GM12878 (cell line): ENCODE measurements around the gene NPBWR2. TPM values are rescaled to one million over a fixed set of nuclear protein-coding genes. Genes with fewer than 3 reads are reported as not detected.

ENCODE experiments used
- ASH2L ChIP-seq: fragments of 300-600, 200-600 bp; sonication (generic); IDR thresholded peaks from 2 replicates; pipeline ENCODE4 v1.6.1; 2017; ENCODE audit warnings: low read depth, mild to moderate bottlenecking, borderline replicate concordance
- ATF7 ChIP-seq: fragments of 450-650 bp; IDR thresholded peaks from 2 replicates; pipeline ENCODE4 v1.6.1; 2016; ENCODE audit warnings: low read depth, mild to moderate bottlenecking
- CREM ChIP-seq: IDR thresholded peaks from 2 replicates; pipeline ENCODE4 v1.6.1; 2014; ENCODE audit warnings: antibody characterized with exemption, low read depth
- DPF2 ChIP-seq: fragments of 450-650 bp; IDR thresholded peaks from 2 replicates; pipeline ENCODE4 v1.6.1; 2017; ENCODE audit warnings: mild to moderate bottlenecking
- EGR1 ChIP-seq, 2 experiments: IDR thresholded peaks; 1 replicate in 1 of 2; 2 replicates in 1 of 2; pipeline ENCODE4 v1.6.1; 2011 to 2012; ENCODE audit warnings: low read depth in 2 of 2, low read length in 2 of 2, borderline replicate concordance in 1 of 2, mild to moderate bottlenecking in 1 of 2, moderate library complexity in 1 of 2
- EZH2 ChIP-seq: IDR thresholded peaks from 2 replicates; pipeline ENCODE4 v1.6.1; 2012; ENCODE audit warnings: low read depth, mild to moderate bottlenecking, control low read depth, inconsistent platforms, low read length, borderline replicate concordance; ENCODE audit not compliant: control insufficient read depth
- FOXK2 ChIP-seq: fragments of 450-650 bp; IDR thresholded peaks from 2 replicates; pipeline ENCODE4 v1.6.1; 2017; ENCODE audit warnings: mild to moderate bottlenecking, moderate library complexity
- HCFC1 ChIP-seq: fragments of 150-350 bp; IDR thresholded peaks from 2 replicates; pipeline ENCODE4 v1.6.1; 2014; ENCODE audit warnings: low read length
- HDAC6 ChIP-seq: fragments of 200-600 bp; sonication (generic); IDR thresholded peaks from one replicate; pipeline ENCODE4 v1.8.0; 2017; ENCODE audit warnings: antibody characterized with exemption; ENCODE audit not compliant: unreplicated experiment
- IKZF2 ChIP-seq, 2 experiments: fragments of 450-650 bp; IDR thresholded peaks; 2 replicates each; pipeline ENCODE4 v1.6.1; 2017; ENCODE audit warnings: mild to moderate bottlenecking in 2 of 2, moderate library complexity in 2 of 2
- IRF5 ChIP-seq: fragments of 450-650 bp; IDR thresholded peaks from 2 replicates; pipeline ENCODE4 v1.6.1; 2017; ENCODE audit warnings: borderline replicate concordance
- KAT2A ChIP-seq: conservative IDR thresholded peaks from 2 replicates; pipeline ENCODE4 v1.6.1; 2011; ENCODE audit warnings: low read depth, low read length; ENCODE audit not compliant: control insufficient read depth
- NRF1 ChIP-seq: conservative IDR thresholded peaks from 2 replicates; pipeline ENCODE4 v1.6.1; 2011; ENCODE audit warnings: mild to moderate bottlenecking, low read depth, low read length, improper control_type of control experiment
- PAX5 ChIP-seq: IDR thresholded peaks from 2 replicates; pipeline ENCODE4 v1.6.1; 2011; ENCODE audit warnings: low read depth, low read length, borderline replicate concordance
- PRDM15 ChIP-seq: fragments of 450-650 bp; formaldehyde crosslinking; IDR thresholded peaks from 2 replicates; pipeline ENCODE4 v1.4.0; 2020; ENCODE audit warnings: mild to moderate bottlenecking, moderate library complexity
- RAD21 ChIP-seq: IDR thresholded peaks from 2 replicates; pipeline ENCODE4 v1.6.1; 2011; ENCODE audit warnings: mild to moderate bottlenecking, low read depth, low read length, moderate library complexity; ENCODE audit not compliant: insufficient read depth
- SKIL ChIP-seq: fragments of 450-650 bp; IDR thresholded peaks from 2 replicates; pipeline ENCODE4 v1.6.1; 2017; ENCODE audit warnings: mild to moderate bottlenecking, low read depth, inconsistent platforms; ENCODE audit not compliant: poor library complexity, severe bottlenecking
- SPI1 ChIP-seq: IDR thresholded peaks from 2 replicates; pipeline ENCODE4 v1.6.1; 2011; ENCODE audit warnings: low read depth, mild to moderate bottlenecking, low read length, moderate library complexity, borderline replicate concordance; ENCODE audit not compliant: insufficient read depth
- TBL1XR1 ChIP-seq: IDR thresholded peaks from 2 replicates; pipeline ENCODE4 v1.6.1; 2012; ENCODE audit warnings: low read depth, low read length, improper control_type of control experiment
- TCF12 ChIP-seq: IDR thresholded peaks from 2 replicates; pipeline ENCODE4 v1.6.1; 2011; ENCODE audit warnings: low read depth, mild to moderate bottlenecking, low read length
- TCF3 ChIP-seq: IDR thresholded peaks from 2 replicates; pipeline ENCODE4 v1.6.1; 2012; ENCODE audit warnings: low read depth, mild to moderate bottlenecking, low read length, borderline replicate concordance; ENCODE audit not compliant: insufficient read depth
- USF2 ChIP-seq: IDR thresholded peaks from 2 replicates; pipeline ENCODE4 v1.6.1; 2011; ENCODE audit warnings: low read depth, low read length, improper control_type of control experiment, borderline replicate concordance
- YY1 ChIP-seq: IDR thresholded peaks from 2 replicates; pipeline ENCODE4 v1.6.1; 2011; ENCODE audit warnings: low read depth, mild to moderate bottlenecking, low read length
- polyA plus RNA-seq, 11 experiments: library from polyadenylated mRNA; depleted of rRNA in 4 of 11; unstranded in 6 of 11; stranded (reverse) in 5 of 11; fragments of >200 nt; fragmentation: Nextera tagmentation in 4 of 11; fragmentation: Illumina TruSeq in 1 of 11; extraction: Ambion mirVana in 4 of 11; extraction: Trizol in 1 of 11; gene quantifications; 1 replicate in 1 of 11; 2 replicates in 10 of 11; pipeline versions ENCODE4 v1.2.1 to v1.2.3, GENCODE V29; 2011 to 2016; ENCODE audit warnings: inconsistent platforms in 2 of 11, missing spikeins in 2 of 11, low read depth in 1 of 11
- total RNA-seq, 4 experiments: library from RNA; depleted of rRNA in 3 of 4; stranded (reverse); fragments of >200 nt in 3 of 4; fragmentation: Illumina TruSeq in 1 of 4; extraction: Trizol in 1 of 4; gene quantifications; 2 replicates each; pipeline versions ENCODE4 v1.2.1 to v1.2.3, GENCODE V29; 2013 to 2021

Gene NPBWR2
- total and polyA plus RNA-seq, 10 of the 15 experiments (the other 5 are each of a cell fraction or from before 2014, with no cell fraction given) = not detected

- TF ChIP-seq ASH2L (no peak), TCF3 (no peak), PAX5 (no peak), EZH2 (no peak), USF2 (no peak), IKZF2 (IDR thresholded peaks at IDR 0.05) (peak in 1 of 2 experiments; percentile 32; a peak in 2 of 4 replicates), SPI1 (peak; percentile 44; the same call in 1 of the 2 replicates), YY1 (no peak), EGR1 (IDR thresholded peaks at IDR 0.05; ENCODE audit: borderline replicate concordance in 1 of 2, low read depth in 2 of 2, low read length in 2 of 2) (no peak; a peak in 1 of 3 replicates), HCFC1 (no peak), TBL1XR1 (no peak), HDAC6 (no peak), NRF1 (no peak), KAT2A (no peak), DPF2 (no peak; the same call in 1 of the 2 replicates), ATF7 (peak; percentile 88), PRDM15 (CRISPR knock-in tag) (no peak), FOXK2 (no peak), IRF5 (no peak), RAD21 (no peak), SKIL (no peak), CREM (0 out of 2 replicates have a peak, but pooled peaks have one; percentile 16), TCF12 (no peak)
Observed at GRCh38 chr20:64099880-64100565, 7.3 kb downstream of the NPBWR2 start (continued).
